ENCODE data around the gene TUFM.
"Not testable (repeated sequence)": the region's sequence is repeated elsewhere in the genome, so short reads cannot be mapped to it uniquely, and the experiment has no call there.

The TUFM gene

DNA sequence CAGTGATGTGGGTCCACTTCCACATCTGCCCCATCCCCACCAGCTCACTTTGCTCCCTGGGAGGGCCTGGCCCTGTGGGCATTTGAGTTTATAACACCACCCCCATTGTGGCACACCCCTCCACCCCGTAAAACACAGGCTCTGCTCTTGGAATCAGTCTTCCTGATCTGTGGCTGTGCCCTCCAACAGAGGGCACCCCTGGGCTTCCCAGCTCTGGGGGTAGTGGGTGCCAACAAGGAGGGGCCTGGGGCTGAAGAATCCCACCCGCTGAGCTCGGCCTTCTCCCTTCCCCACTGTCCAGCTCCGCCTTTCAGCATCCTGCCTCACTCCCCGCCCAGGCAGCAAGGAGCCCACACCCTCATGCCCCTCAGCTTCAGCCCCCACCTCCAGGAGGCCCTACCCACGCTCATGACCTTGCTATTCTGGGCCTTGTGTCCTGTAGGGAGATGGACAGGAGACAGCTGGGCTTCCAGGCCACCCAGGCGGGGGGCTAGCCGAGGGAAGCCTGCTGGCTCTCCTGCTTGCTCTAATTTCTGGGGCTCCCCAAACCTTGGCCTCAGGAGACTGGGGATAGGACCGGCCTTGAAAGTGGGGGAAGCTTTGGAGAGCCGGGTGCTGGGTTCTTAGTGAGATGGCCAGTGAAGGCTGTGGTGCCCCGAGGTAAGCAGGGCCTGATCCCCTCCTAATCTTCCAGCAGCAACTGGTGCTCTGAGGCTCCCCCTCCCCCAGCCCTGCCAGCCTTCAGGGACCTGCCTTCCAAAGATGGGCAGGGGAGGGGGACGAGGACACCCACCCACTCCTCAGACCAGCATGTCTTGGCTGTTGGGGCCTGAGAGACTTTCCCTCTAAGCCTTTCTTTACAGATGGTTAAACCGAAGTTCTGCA, 29.2 kb upstream of the TUFM start:
- peak; percentile 73 for DNase-seq

- DNase-seq: no peak
Measured at GRCh38 chr16:28874406-28874805, 28.3 kb upstream of the TUFM start.

- no peak for DNase-seq
Measured at GRCh38 chr16:28873543-28874201, 27.5 kb upstream of the TUFM start.

- DNase-seq: no peak
Measured at GRCh38 chr16:28872952-28873351, 26.8 kb upstream of the TUFM start.

- DNase-seq: no peak
Measured at GRCh38 chr16:28869201-28869600, 23.1 kb upstream of the TUFM start.

- not testable (repeated sequence) for DNase-seq
Measured at GRCh38 chr16:28867646-28868045, 21.5 kb upstream of the TUFM start.

GRCh38 chr16:28867241-28867640, 21.1 kb upstream of the TUFM start:
- DNase-seq: no peak

- DNase-seq: no peak
Measured at GRCh38 chr16:28866454-28866804, 20.3 kb upstream of the TUFM start.

GRCh38 chr16:28865722-28866453, 19.7 kb upstream of the TUFM start:
- DNase-seq: no peak

DNA sequence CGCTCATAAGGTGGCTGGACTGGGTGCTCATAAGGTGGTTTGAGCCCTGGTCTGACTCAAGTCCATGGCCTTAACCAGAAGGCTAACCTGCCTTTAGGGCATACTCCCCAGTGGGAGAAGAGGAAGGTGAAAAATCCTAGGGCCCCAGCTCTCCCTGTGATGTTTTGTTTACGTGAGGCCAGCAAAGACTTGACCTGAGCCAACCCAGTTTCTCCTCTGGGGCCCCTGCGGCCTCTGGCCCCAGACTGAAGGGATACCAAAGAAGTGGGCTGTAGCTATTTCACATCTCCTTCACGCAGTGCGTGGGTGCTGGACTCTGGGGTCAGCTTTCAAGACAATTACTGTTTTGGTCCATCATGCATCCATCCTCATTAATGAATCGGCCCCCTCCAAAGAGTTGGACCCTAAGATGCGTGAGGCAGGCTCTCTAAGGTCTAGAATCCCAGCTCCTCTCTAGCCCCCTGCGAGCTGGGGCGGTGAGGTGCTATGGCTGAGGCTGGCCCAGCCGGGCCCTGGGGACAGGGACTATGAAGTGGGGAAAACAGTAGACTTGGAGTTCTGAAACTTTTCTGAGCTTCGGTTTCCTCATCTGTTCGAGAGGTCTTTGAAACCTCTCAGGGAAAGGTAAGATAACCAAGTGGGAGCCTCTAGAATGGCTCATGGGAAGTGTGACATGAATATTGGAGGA, 19.0 kb upstream of the TUFM start:
- no peak for DNase-seq

GRCh38 chr16:28863929-28864793, 18.0 kb upstream of the TUFM start:
- DNase-seq: peak; percentile 71

DNA sequence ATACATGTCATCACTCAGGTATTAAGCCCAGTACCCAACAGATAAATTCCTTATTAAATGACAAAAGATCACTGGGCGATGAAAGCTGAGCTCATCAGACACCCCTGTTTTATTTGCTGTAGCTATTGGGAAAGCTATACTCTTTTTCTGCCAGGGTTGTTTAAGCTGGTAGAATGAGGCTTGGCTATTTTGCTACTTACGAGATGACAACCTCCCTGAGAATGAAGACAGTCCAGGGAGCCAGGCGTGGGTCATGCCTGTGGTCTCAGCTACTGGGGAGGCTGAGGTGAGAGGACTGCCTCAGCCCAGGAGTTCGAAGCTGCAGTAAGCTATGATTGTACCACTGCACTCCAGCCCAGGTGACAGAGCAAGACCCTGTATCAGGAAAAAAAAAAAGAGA, 13.2 kb upstream of the TUFM start:
- no peak for DNase-seq

DNA sequence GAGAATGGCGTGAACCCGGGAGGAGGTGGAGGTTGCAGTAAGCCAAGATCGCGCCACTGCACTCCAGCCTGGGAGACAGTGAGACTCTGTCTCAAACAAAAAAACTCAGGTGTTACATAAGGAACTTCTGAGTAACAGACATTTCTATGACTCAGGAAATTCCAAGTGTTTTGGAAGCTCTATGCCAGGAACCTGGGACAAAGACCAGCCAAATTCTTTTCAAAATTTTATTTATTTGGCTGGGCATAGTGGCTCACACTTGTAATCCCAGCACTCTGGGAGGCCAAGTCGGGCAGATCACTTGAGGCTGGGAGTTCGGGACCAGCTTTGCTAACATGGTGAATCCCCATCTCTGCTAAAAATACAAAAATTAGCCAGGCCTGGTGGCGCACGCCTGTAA, 12.3 kb upstream of the TUFM start:
- DNase-seq: no peak

DNA sequence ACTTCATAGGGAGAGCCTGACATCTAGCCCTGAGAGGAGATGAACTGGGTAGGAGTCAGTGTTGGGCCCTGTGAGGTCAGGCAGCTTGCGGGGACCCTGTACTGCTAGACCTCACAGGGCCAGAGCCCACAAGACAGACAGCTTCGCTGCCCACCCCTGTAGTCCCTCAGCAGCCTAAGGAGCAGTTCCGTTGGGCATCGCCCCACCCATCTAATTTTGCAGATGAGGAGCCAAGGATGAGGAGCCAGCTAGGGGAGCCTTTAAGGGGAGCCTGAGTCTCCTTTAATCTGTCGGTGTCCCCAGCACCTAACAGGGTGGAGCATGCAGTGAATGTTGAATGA, 755 bp upstream of the TUFM start:
- no peak for DNase-seq

DNA sequence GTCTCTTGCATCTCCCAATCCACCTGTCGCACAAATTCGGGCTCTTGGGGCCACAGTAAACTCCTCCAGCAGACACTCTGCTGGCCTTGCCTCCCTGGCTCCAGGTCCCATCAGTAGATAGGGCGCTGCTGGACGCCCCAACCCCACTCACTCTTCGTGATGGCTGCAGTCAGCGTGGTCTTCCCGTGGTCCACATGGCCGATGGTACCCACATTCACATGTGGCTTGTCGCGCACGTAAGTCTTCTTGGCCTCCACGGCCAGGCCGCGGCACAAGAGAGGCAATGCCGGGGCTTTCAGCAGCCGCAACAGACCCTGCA, 428 bp downstream of the TUFM start:
- DNase-seq: no peak

GRCh38 chr16:28845293-28845692, 855 bp downstream of the TUFM start:
- no peak for DNase-seq

- DNase-seq: no peak
Measured at GRCh38 chr16:28844226-28844885, 1.8 kb downstream of the TUFM start.

DNA sequence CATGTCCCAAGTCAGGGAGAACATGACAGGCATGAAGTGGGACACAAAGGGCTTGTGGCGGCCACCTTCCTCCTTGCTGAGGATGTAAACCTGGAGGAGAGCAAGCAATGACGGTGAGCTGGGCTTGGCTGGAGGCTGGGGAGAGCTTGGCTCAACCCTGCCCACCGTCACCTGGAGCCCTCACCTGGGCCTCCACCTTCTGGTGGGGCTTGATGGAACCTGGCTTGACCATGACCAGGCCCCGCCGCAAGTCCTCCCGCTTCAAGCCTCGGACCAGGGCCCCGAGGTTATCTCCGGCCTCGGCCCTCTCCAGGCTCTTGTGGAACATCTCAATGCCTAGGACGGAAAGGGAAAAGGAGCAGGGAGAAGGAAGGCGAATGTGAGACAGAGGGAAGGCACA, 2.4 kb downstream of the TUFM start:
- DNase-seq: no peak

- DNase-seq: no peak
Measured at GRCh38 chr16:28842696-28843095, 3.5 kb downstream of the TUFM start.

GRCh38 chr16:28839899-28840298, 6.2 kb downstream of the TUFM start:
- DNase-seq: no peak

GRCh38 chr16:28839004-28839639, 7.0 kb downstream of the TUFM start:
- DNase-seq: no peak

GRCh38 chr16:28838558-28838918, 7.6 kb downstream of the TUFM start:
- no peak for DNase-seq

All from femur (tissue), 1 donor.